GM21390 (cell line): ENCODE results near the gene GCSAM.

Experiments used
- ATAC-seq: cut with Tn5 transposase; IDR thresholded peaks from one replicate; pipeline ENCODE4 v1.9.1; 2021; ENCODE audit not compliant: unreplicated experiment

GCSAM gene

GRCh38 chr3:112109322-112109721 lies 23.7 kb downstream of the GCSAM start:
- no peak for ATAC-seq

GRCh38 chr3:112104774-112105173 lies 28.3 kb downstream of the GCSAM start:
- ATAC-seq = no peak

GRCh38 chr3:112101916-112102315 lies 31.1 kb downstream of the GCSAM start:
- no peak for ATAC-seq

GRCh38 chr3:112097378-112097777 lies 35.7 kb downstream of the GCSAM start:
- no peak for ATAC-seq

- ATAC-seq = no peak
These were observed 36.9 kb downstream of the GCSAM start for GRCh38 chr3:112096176-112096575.

- no peak for ATAC-seq
These were observed 37.3 kb downstream of the GCSAM start for GRCh38 chr3:112095731-112096130.

GRCh38 chr3:112093180-112093522 lies 39.9 kb downstream of the GCSAM start:
- ATAC-seq = no peak

- no peak for ATAC-seq
These were observed 40.4 kb downstream of the GCSAM start for GRCh38 chr3:112092496-112093179.

- no peak for ATAC-seq
These were observed 42.0 kb downstream of the GCSAM start for GRCh38 chr3:112090887-112091586.

GRCh38 chr3:112089956-112090886 lies 42.8 kb downstream of the GCSAM start:
- no peak for ATAC-seq

- no peak for ATAC-seq
These were observed 44.1 kb downstream of the GCSAM start for GRCh38 chr3:112088944-112089343.

- ATAC-seq = no peak
These were observed 45.3 kb downstream of the GCSAM start for GRCh38 chr3:112087746-112088145.

GRCh38 chr3:112086875-112087524 lies 46.0 kb downstream of the GCSAM start:
- no peak for ATAC-seq

GRCh38 chr3:112086076-112086854 lies 46.8 kb downstream of the GCSAM start, which contains the start of gene C3orf52:
Gene C3orf52, plus strand, starts transcription at chr3:112086389. Its CDS starts 19 bp downstream, at chr3:112086408.
- peak; percentile 92 for ATAC-seq

- no peak for ATAC-seq
These were observed 47.3 kb downstream of the GCSAM start for GRCh38 chr3:112085735-112086075.

GRCh38 chr3:112084980-112085705 lies 47.9 kb downstream of the GCSAM start:
- no peak for ATAC-seq

- no peak for ATAC-seq
These were observed 49.8 kb downstream of the GCSAM start for GRCh38 chr3:112083239-112083638.

GRCh38 chr3:112078125-112079083 lies 54.6 kb downstream of the GCSAM start:
- ATAC-seq = peak; percentile 56
